H9 (cell line): ENCODE results near the gene CA9. TPM values are rescaled to one million over a fixed set of nuclear protein-coding genes. Genes with fewer than 3 reads are reported as not detected.

ENCODE experiments used
- DNase-seq: peaks from one replicate; pipeline ENCODE4 v3.0.0-alpha.2; 2017
- H2AFZ ChIP-seq: one replicate; pipeline ENCODE4 v1.6.1; 2013; ENCODE audit warnings: mild to moderate bottlenecking, low read length, control low read depth, moderate library complexity
- H2AK5ac ChIP-seq: 2 replicates; pipeline ENCODE4 v1.6.1; 2013; ENCODE audit warnings: low read length, control low read depth, mixed read lengths; ENCODE audit not compliant: insufficient read length
- H2BK120ac ChIP-seq: one replicate; pipeline ENCODE4 v1.6.1; 2013; ENCODE audit warnings: low read depth, mild to moderate bottlenecking, low read length, control low read depth, inconsistent platforms; ENCODE audit not compliant: poor library complexity, severe bottlenecking
- H2BK12ac ChIP-seq: 2 replicates; pipeline ENCODE4 v1.6.1; 2013; ENCODE audit warnings: low read length, control low read depth, mixed read lengths, low read depth; ENCODE audit not compliant: insufficient read length
- H2BK15ac ChIP-seq: 2 replicates; pipeline ENCODE4 v1.6.1; 2013; ENCODE audit warnings: low read depth, low read length, control low read depth
- H2BK20ac ChIP-seq: one replicate; pipeline ENCODE4 v1.6.1; 2013; ENCODE audit warnings: low read depth, mild to moderate bottlenecking, low read length, control low read depth, inconsistent platforms; ENCODE audit not compliant: poor library complexity, severe bottlenecking
- H2BK5ac ChIP-seq: 2 replicates; pipeline ENCODE4 v1.6.1; 2013; ENCODE audit warnings: low read length, control low read depth, mixed read lengths; ENCODE audit not compliant: insufficient read length
- H3K14ac ChIP-seq: 2 replicates; pipeline ENCODE4 v1.6.1; 2013; ENCODE audit warnings: low read length, control low read depth; ENCODE audit not compliant: insufficient read depth
- H3K18ac ChIP-seq: 2 replicates; pipeline ENCODE4 v1.6.1; 2013; ENCODE audit warnings: low read depth, mild to moderate bottlenecking, mixed read lengths, low read length, control low read depth; ENCODE audit not compliant: insufficient read length
- H3K23ac ChIP-seq: 2 replicates; pipeline ENCODE4 v1.6.1; 2013; ENCODE audit warnings: low read length, control low read depth, mixed read lengths, low read depth; ENCODE audit not compliant: insufficient read length
- H3K23me2 ChIP-seq: 2 replicates; pipeline ENCODE4 v1.6.1; 2013; ENCODE audit warnings: low read depth, mild to moderate bottlenecking, mixed read lengths, low read length, control low read depth; ENCODE audit not compliant: insufficient read length, poor library complexity, severe bottlenecking
- H3K27ac ChIP-seq: 2 replicates; pipeline ENCODE4 v1.5.1; 2013; ENCODE audit warnings: low read length, control low read depth, mixed read lengths, low read depth; ENCODE audit not compliant: insufficient read length
- H3K27me3 ChIP-seq: 2 replicates; pipeline ENCODE4 v1.6.1; 2013; ENCODE audit warnings: low read length, control low read depth, inconsistent platforms; ENCODE audit not compliant: insufficient read depth
- H3K4ac ChIP-seq: 2 replicates; pipeline ENCODE4 v1.6.1; 2013; ENCODE audit warnings: low read depth, mild to moderate bottlenecking, control low read depth, inconsistent platforms, low read length, moderate library complexity
- H3K4me1 ChIP-seq: 2 replicates; pipeline ENCODE4 v1.6.1; 2013; ENCODE audit warnings: low read length, control low read depth, inconsistent platforms; ENCODE audit not compliant: insufficient read depth
- H3K4me2 ChIP-seq: 2 replicates; pipeline ENCODE4 v1.6.1; 2013; ENCODE audit warnings: low read length, control low read depth, mixed read lengths; ENCODE audit not compliant: insufficient read length, insufficient read depth
- H3K56ac ChIP-seq: 2 replicates; pipeline ENCODE4 v1.6.1; 2013; ENCODE audit warnings: low read depth, mild to moderate bottlenecking, mixed read lengths, low read length, control low read depth; ENCODE audit not compliant: insufficient read length
- H3K79me1 ChIP-seq: 2 replicates; pipeline ENCODE4 v1.6.1; 2013; ENCODE audit warnings: low read depth, mild to moderate bottlenecking, moderate library complexity, low read length, control low read depth, inconsistent platforms; ENCODE audit not compliant: insufficient read depth, poor library complexity, severe bottlenecking
- H3K79me2 ChIP-seq: 2 replicates; pipeline ENCODE4 v1.6.1; 2013; ENCODE audit warnings: low read length, control low read depth, inconsistent platforms; ENCODE audit not compliant: insufficient read depth
- H3K9ac ChIP-seq: 2 replicates; pipeline ENCODE4 v1.6.1; 2013; ENCODE audit warnings: low read length, control low read depth, mixed read lengths; ENCODE audit not compliant: insufficient read length; ENCODE audit errors: extremely low read depth
- H3K9me3 ChIP-seq: one replicate; pipeline ENCODE4 v1.6.1; 2013; ENCODE audit warnings: low read depth, low read length, inconsistent platforms; ENCODE audit not compliant: control insufficient read depth
- H3T11ph ChIP-seq: one replicate; pipeline ENCODE4 v1.6.1; 2013; ENCODE audit warnings: mild to moderate bottlenecking, low read length, control low read depth, inconsistent platforms
- H4K20me1 ChIP-seq: one replicate; pipeline ENCODE4 v1.6.1; 2013; ENCODE audit not compliant: control insufficient read depth, insufficient read length, insufficient read depth
- H4K5ac ChIP-seq: 2 replicates; pipeline ENCODE4 v1.6.1; 2013; ENCODE audit warnings: low read depth, mild to moderate bottlenecking, mixed read lengths, low read length, control low read depth; ENCODE audit not compliant: insufficient read length
- H4K8ac ChIP-seq: replicated peaks from 2 replicates; pipeline ENCODE4 v1.6.1; 2013; ENCODE audit warnings: low read length, control low read depth, mixed read lengths, low read depth; ENCODE audit not compliant: insufficient read length
- H4K91ac ChIP-seq: 2 replicates; pipeline ENCODE4 v1.6.1; 2013; ENCODE audit warnings: low read depth, mild to moderate bottlenecking, moderate library complexity, mixed read lengths, low read length, control low read depth; ENCODE audit not compliant: insufficient read length
- H3K27ac Mint-ChIP-seq, 3 experiments: 2 replicates in 2 of 3; 3 replicates in 1 of 3; pipeline ENCODE4 v1.8.0; 2020 to 2021; ENCODE audit warnings: mixed read lengths in 3 of 3, mild to moderate bottlenecking in 1 of 3, moderate library complexity in 1 of 3
- H3K27me3 Mint-ChIP-seq: 2 replicates; pipeline ENCODE4 v1.8.0; 2021; ENCODE audit warnings: low read depth, mild to moderate bottlenecking, moderate library complexity, mixed read lengths
- H3K36me3 Mint-ChIP-seq, 3 experiments: 2 replicates in 2 of 3; 3 replicates in 1 of 3; pipeline ENCODE4 v1.8.0; 2020 to 2021; ENCODE audit warnings: low read depth in 3 of 3, mixed read lengths in 3 of 3; ENCODE audit not compliant: insufficient read depth in 1 of 3
- H3K4me1 Mint-ChIP-seq, 2 experiments: 2 replicates each; pipeline ENCODE4 v1.8.0; 2020; ENCODE audit warnings: mixed read lengths in 2 of 2
- H3K4me3 Mint-ChIP-seq, 2 experiments: 2 replicates in 1 of 2; 3 replicates in 1 of 2; pipeline ENCODE4 v1.8.0; 2020 to 2021; ENCODE audit warnings: mild to moderate bottlenecking in 2 of 2, mixed read lengths in 2 of 2, moderate library complexity in 1 of 2
- H3K9me3 Mint-ChIP-seq, 2 experiments: 2 replicates in 1 of 2; 3 replicates in 1 of 2; pipeline ENCODE4 v1.8.0; 2020; ENCODE audit warnings: mild to moderate bottlenecking in 2 of 2, mixed read lengths in 2 of 2, moderate library complexity in 1 of 2
- CTCF ChIP-seq: fragments of 200-600 bp; sonication (generic); conservative IDR thresholded peaks from 3 replicates; pipeline ENCODE4 v1.8.0; 2021; ENCODE audit warnings: antibody characterized with exemption, mild to moderate bottlenecking
- WGBS: extraction: QIAGEN DNeasy Blood & Tissue Kit; methylation state at CpG from one replicate; pipeline ENCODE4 v1.1.7; 2013; ENCODE audit warnings: missing lambda C conversion rate, low lambda C conversion rate, mixed read lengths; ENCODE audit not compliant: insufficient read length; ENCODE audit errors: extremely low coverage; 5-methylcytosine and 5-hydroxymethylcytosine counted together
- total RNA-seq: library from RNA; stranded (reverse); gene quantifications from 2 replicates; pipeline ENCODE4 v1.2.1, GENCODE V29; 2021

CA9 gene
- total RNA-seq, 1 experiment from 2014 or later = 0.94 TPM

- no peaks in the 10 kb centered on the region for H3K27me3 ChIP-seq
- H2BK120ac ChIP-seq = no peak overlapping the region
- WGBS = no CpG with 5 or more reads among the region's 2 CpGs
- H4K20me1 ChIP-seq = no peaks in the 10 kb centered on the region
- H3K18ac ChIP-seq = no peak overlapping the region
- peaks cover 41 to 63% (median 61%) of the 10 kb centered on the region in 3 experiments; a peak in 6 of 7 replicates for H3K36me3 Mint-ChIP-seq
- H2AK5ac ChIP-seq = no peak overlapping the region
- no peak overlapping the region for H3K27ac ChIP-seq
- no peak overlapping the region for H3K4me2 ChIP-seq
- H3K79me2 ChIP-seq = no peaks in the 10 kb centered on the region
- 0 out of 7 replicates have a peak overlapping the region, but pooled peaks of 1 of the 3 experiments have one; percentile 28 for H3K27ac Mint-ChIP-seq
- H3K23ac ChIP-seq = no peak overlapping the region
- no peak overlapping the region for H2BK12ac ChIP-seq
- no peak for TF ChIP-seq CTCF
- H2BK15ac ChIP-seq = no peak overlapping the region
- H3K4me3 Mint-ChIP-seq = no peak overlapping the region
- H3T11ph ChIP-seq = no peak overlapping the region
- peaks cover 30 to 33% of the 10 kb centered on the region in 2 experiments for H3K4me1 Mint-ChIP-seq
- no peak overlapping the region for H3K4ac ChIP-seq
- H3K23me2 ChIP-seq = no peaks in the 10 kb centered on the region
- no peaks in the 10 kb centered on the region for H3K9me3 ChIP-seq
- H3K4me1 ChIP-seq = peaks cover 3% of the 10 kb centered on the region
- H4K8ac ChIP-seq = no peak overlapping the region
- no peaks in the 10 kb centered on the region for H3K79me1 ChIP-seq
- H2AFZ ChIP-seq = no peak overlapping the region
- no peak overlapping the region for H4K91ac ChIP-seq
- no peaks in the 10 kb centered on the region for H3K9me3 Mint-ChIP-seq
- no peak overlapping the region for H3K9ac ChIP-seq
- no peak overlapping the region for H2BK5ac ChIP-seq
- no peaks in the 10 kb centered on the region for H3K27me3 Mint-ChIP-seq
- no peak overlapping the region for H4K5ac ChIP-seq
- no peak overlapping the region for H2BK20ac ChIP-seq
- no peak overlapping the region for H3K56ac ChIP-seq
- no peak for DNase-seq
- no peak overlapping the region for H3K14ac ChIP-seq
These were observed 9.6 kb downstream of the CA9 start for GRCh38 chr9:35683323-35683722.
